ENCODE data around the gene CD93.

Gene CD93

DNA sequence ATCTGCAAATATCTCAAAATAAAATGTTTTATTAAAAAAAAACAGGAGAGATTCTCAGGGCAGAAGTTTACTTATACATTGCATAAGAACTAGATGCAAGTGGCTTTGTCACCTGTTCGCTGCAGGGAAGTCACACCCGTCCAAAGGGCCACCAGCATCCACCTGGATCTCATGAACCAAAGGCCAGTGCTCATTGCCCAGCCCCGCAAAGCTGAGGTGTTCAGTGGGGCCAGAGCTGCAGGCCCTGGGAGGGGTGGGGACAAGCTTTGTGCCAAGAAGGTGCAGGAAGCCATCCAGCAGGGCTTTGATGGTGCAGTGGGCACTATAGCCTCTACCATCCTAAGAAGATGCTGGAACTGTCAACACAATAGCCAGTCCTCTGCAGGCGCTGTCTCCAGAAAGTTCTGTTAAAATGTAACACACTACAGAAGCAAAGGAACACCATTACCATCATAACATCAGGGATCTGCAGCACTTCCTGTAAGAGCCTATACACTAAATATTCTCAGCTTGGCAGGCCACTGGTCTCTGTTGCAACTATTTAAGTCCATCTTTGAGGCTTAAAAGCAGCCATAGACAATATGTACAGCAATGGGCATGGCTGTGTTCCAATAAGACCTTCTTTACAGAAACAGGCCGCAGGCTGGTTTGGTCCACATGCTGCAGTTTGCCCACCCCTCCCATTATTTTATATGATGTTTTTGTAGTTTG is 15.7 kb upstream of the CD93 start:
- Histone ChIP-seq H3K4me1 (ENCODE audit: control insufficient read depth in 5 of 5, insufficient read depth in 5 of 5, low read length in 5 of 5) (peaks cover 7 to 71% (median 44%) of the 10 kb centered on the region in 5 donors), H3K9me3 (ENCODE audit: control insufficient read depth in 5 of 5, low read length in 5 of 5) (no peaks in the 10 kb centered on the region), H3K36me3 (ENCODE audit: control insufficient read depth in 5 of 5, insufficient read depth in 5 of 5, low read length in 5 of 5) (no peaks in the 10 kb centered on the region), H3K9ac (ENCODE audit: low read length in 5 of 5) (no peak overlapping the region), H3K27me3 (ENCODE audit: control insufficient read depth in 5 of 5, insufficient read depth in 4 of 5, low read length in 5 of 5) (no peaks in the 10 kb centered on the region), H3K27ac (ENCODE audit: low read depth, low read length) (peak overlapping the region; percentile 29), H3K4me3 (ENCODE audit: low read depth in 1 of 5, low read length in 5 of 5) (no peak overlapping the region)

DNA sequence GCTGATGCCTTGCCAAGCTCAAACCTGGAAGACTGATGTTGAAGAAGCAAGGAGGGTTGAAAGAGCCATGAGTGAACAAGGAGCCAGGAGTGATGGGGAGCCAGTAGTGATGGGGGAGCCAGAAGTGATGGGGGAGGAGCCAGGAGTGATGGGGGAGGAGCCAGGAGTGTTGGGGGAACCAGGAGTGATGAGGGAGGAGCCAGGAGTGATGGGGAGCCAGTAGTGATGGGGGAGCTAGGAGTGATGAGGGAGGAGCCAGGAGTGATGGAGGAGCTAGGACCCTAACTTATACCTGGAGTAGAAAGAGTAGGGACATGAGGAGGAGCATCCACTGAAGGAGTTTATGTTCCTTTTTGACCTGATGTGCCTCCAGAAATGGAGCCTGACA is 14.6 kb upstream of the CD93 start:
- no peak overlapping the region for H3K27ac ChIP-seq (ENCODE audit: low read depth, low read length)
- H3K36me3 ChIP-seq (ENCODE audit: control insufficient read depth in 5 of 5, insufficient read depth in 5 of 5, low read length in 5 of 5) = no peaks in the 10 kb centered on the region
- H3K4me1 ChIP-seq (ENCODE audit: control insufficient read depth in 5 of 5, insufficient read depth in 5 of 5, low read length in 5 of 5) = peaks cover 4 to 63% (median 40%) of the 10 kb centered on the region in 5 donors
- H3K9me3 ChIP-seq (ENCODE audit: control insufficient read depth in 5 of 5, low read length in 5 of 5) = no peaks in the 10 kb centered on the region
- H3K27me3 ChIP-seq (ENCODE audit: control insufficient read depth in 5 of 5, insufficient read depth in 4 of 5, low read length in 5 of 5) = no peaks in the 10 kb centered on the region
- H3K4me3 ChIP-seq (ENCODE audit: low read depth in 1 of 5, low read length in 5 of 5) = no peak overlapping the region
- H3K9ac ChIP-seq (ENCODE audit: low read length in 5 of 5) = no peak overlapping the region

DNA sequence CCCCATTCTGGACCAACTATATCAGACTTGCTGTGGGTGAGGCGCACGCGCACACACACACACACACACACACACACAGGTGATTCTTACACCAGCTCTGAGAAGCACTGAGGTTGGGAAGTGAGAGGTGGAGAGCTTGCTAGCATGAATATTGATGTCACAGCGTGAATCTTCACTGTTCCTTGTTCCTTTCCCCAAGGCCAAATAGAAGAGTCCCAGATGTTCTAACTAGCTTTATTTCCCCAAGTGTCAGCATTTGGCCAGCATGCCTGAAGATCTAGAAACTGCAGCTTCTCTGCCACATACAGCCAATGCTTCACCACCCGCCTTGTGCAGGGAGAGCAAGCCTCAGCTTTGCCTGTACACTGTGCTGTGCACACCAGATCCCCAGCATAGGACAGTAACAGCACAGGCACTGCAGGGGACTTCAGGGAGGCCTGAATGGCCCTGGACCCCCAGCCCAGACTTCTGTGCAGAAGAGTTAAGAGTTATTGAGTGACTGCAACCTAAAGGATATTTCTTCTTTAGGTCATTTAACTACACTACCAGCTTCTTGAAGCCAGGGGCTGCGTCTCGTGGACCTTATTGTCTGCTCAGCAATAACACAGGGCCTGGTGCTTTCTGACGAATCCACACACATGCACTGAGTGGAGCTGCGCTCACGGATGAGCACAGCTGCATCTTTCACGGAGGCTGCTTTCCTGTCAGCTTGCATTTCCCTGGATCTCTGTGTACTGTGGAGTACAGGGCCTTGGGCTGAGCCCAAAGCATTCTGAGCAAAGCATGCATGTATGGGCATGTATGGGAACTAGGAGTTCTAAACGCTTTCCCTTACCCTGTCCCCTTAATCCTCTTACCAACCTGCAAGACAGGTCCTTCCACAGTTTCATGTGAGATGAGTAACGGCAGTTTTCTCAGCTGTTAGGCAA is 13.9 kb upstream of the CD93 start:
- Histone ChIP-seq H3K27ac (ENCODE audit: low read depth, low read length) (no peak overlapping the region), H3K4me1 (ENCODE audit: control insufficient read depth in 5 of 5, insufficient read depth in 5 of 5, low read length in 5 of 5) (peaks cover 2 to 56% (median 35%) of the 10 kb centered on the region in 5 donors), H3K36me3 (ENCODE audit: control insufficient read depth in 5 of 5, insufficient read depth in 5 of 5, low read length in 5 of 5) (no peaks in the 10 kb centered on the region), H3K4me3 (ENCODE audit: low read depth in 1 of 5, low read length in 5 of 5) (no peak overlapping the region), H3K9ac (ENCODE audit: low read length in 5 of 5) (no peak overlapping the region), H3K9me3 (ENCODE audit: control insufficient read depth in 5 of 5, low read length in 5 of 5) (no peaks in the 10 kb centered on the region), H3K27me3 (ENCODE audit: control insufficient read depth in 5 of 5, insufficient read depth in 4 of 5, low read length in 5 of 5) (no peaks in the 10 kb centered on the region)

GRCh38 chr20:23097636-23098580 is 11.8 kb upstream of the CD93 start:
- Histone ChIP-seq H3K36me3 (ENCODE audit: control insufficient read depth in 5 of 5, insufficient read depth in 5 of 5, low read length in 5 of 5) (no peaks in the 10 kb centered on the region), H3K27ac (ENCODE audit: low read depth, low read length) (no peak overlapping the region), H3K4me3 (ENCODE audit: low read depth in 1 of 5, low read length in 5 of 5) (no peak overlapping the region), H3K9ac (ENCODE audit: low read length in 5 of 5) (no peak overlapping the region), H3K9me3 (ENCODE audit: control insufficient read depth in 5 of 5, low read length in 5 of 5) (no peaks in the 10 kb centered on the region), H3K27me3 (ENCODE audit: control insufficient read depth in 5 of 5, insufficient read depth in 4 of 5, low read length in 5 of 5) (no peaks in the 10 kb centered on the region), H3K4me1 (ENCODE audit: control insufficient read depth in 5 of 5, insufficient read depth in 5 of 5, low read length in 5 of 5) (peaks cover 2 to 39% (median 29%) of the 10 kb centered on the region in 5 donors)

- Histone ChIP-seq H3K4me3 (ENCODE audit: low read depth in 1 of 5, low read length in 5 of 5) (no peak overlapping the region), H3K27me3 (ENCODE audit: control insufficient read depth in 5 of 5, insufficient read depth in 4 of 5, low read length in 5 of 5) (no peaks in the 10 kb centered on the region), H3K4me1 (ENCODE audit: control insufficient read depth in 5 of 5, insufficient read depth in 5 of 5, low read length in 5 of 5) (peaks cover 2 to 33% (median 21%) of the 10 kb centered on the region in 5 donors), H3K27ac (ENCODE audit: low read depth, low read length) (no peak overlapping the region), H3K9ac (ENCODE audit: low read length in 5 of 5) (no peak overlapping the region), H3K36me3 (ENCODE audit: control insufficient read depth in 5 of 5, insufficient read depth in 5 of 5, low read length in 5 of 5) (no peaks in the 10 kb centered on the region), H3K9me3 (ENCODE audit: control insufficient read depth in 5 of 5, low read length in 5 of 5) (no peaks in the 10 kb centered on the region)
Observed at GRCh38 chr20:23096986-23097520, 10.9 kb upstream of the CD93 start.

GRCh38 chr20:23096097-23096496 is 10.0 kb upstream of the CD93 start:
- Histone ChIP-seq H3K4me3 (ENCODE audit: low read depth in 1 of 5, low read length in 5 of 5) (no peak overlapping the region), H3K27ac (ENCODE audit: low read depth, low read length) (no peak overlapping the region), H3K9ac (ENCODE audit: low read length in 5 of 5) (no peak overlapping the region), H3K27me3 (ENCODE audit: control insufficient read depth in 5 of 5, insufficient read depth in 4 of 5, low read length in 5 of 5) (no peaks in the 10 kb centered on the region), H3K9me3 (ENCODE audit: control insufficient read depth in 5 of 5, low read length in 5 of 5) (no peaks in the 10 kb centered on the region), H3K4me1 (ENCODE audit: control insufficient read depth in 5 of 5, insufficient read depth in 5 of 5, low read length in 5 of 5) (peaks cover 0 to 31% (median 20%) of the 10 kb centered on the region in 5 donors), H3K36me3 (ENCODE audit: control insufficient read depth in 5 of 5, insufficient read depth in 5 of 5, low read length in 5 of 5) (no peaks in the 10 kb centered on the region)

DNA sequence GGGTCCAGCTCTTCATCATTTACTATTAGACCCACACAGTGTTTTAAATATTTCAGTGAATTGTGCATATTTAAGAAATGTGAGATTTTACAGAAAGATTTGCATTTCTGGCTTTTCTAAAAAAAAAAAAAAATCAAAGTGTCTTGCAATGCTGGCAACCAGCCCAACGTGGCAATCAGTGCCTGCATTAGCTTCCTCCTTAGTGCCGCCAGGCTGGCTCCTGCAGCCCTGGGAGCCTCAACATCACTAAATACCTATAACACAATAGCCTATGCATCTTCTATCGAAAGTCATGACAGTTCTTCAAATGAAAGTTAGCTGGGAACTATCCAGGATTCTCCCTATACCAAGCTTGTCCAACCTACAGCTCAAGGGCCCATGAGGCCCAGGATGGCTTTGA is 9.4 kb upstream of the CD93 start:
- peaks cover 0 to 32% (median 18%) of the 10 kb centered on the region in 5 donors for H3K4me1 ChIP-seq (ENCODE audit: control insufficient read depth in 5 of 5, insufficient read depth in 5 of 5, low read length in 5 of 5)
- no peak overlapping the region for H3K27ac ChIP-seq (ENCODE audit: low read depth, low read length)
- no peak overlapping the region for H3K4me3 ChIP-seq (ENCODE audit: low read depth in 1 of 5, low read length in 5 of 5)

GRCh38 chr20:23094927-23095326 is 8.8 kb upstream of the CD93 start:
- H3K27me3 ChIP-seq (ENCODE audit: control insufficient read depth in 5 of 5, insufficient read depth in 4 of 5, low read length in 5 of 5) = no peaks in the 10 kb centered on the region
- H3K4me3 ChIP-seq (ENCODE audit: low read depth in 1 of 5, low read length in 5 of 5) = no peak overlapping the region
- H3K27ac ChIP-seq (ENCODE audit: low read depth, low read length) = no peak overlapping the region
- H3K36me3 ChIP-seq (ENCODE audit: control insufficient read depth in 5 of 5, insufficient read depth in 5 of 5, low read length in 5 of 5) = no peaks in the 10 kb centered on the region
- H3K9me3 ChIP-seq (ENCODE audit: control insufficient read depth in 5 of 5, low read length in 5 of 5) = no peaks in the 10 kb centered on the region
- no peak overlapping the region for H3K9ac ChIP-seq (ENCODE audit: low read length in 5 of 5)
- peaks cover 0 to 31% (median 14%) of the 10 kb centered on the region in 5 donors for H3K4me1 ChIP-seq (ENCODE audit: control insufficient read depth in 5 of 5, insufficient read depth in 5 of 5, low read length in 5 of 5)

More for the DNA sequence above, 9.4 kb upstream of the CD93 start:
- Histone ChIP-seq H3K36me3 (ENCODE audit: control insufficient read depth in 5 of 5, insufficient read depth in 5 of 5, low read length in 5 of 5) (no peaks in the 10 kb centered on the region), H3K9me3 (ENCODE audit: control insufficient read depth in 5 of 5, low read length in 5 of 5) (no peaks in the 10 kb centered on the region), H3K9ac (ENCODE audit: low read length in 5 of 5) (no peak overlapping the region), H3K27me3 (ENCODE audit: control insufficient read depth in 5 of 5, insufficient read depth in 4 of 5, low read length in 5 of 5) (no peaks in the 10 kb centered on the region)

- no peaks in the 10 kb centered on the region for H3K9me3 ChIP-seq (ENCODE audit: control insufficient read depth in 5 of 5, low read length in 5 of 5)
- peaks cover 0 to 26% (median 11%) of the 10 kb centered on the region in 5 donors for H3K4me1 ChIP-seq (ENCODE audit: control insufficient read depth in 5 of 5, insufficient read depth in 5 of 5, low read length in 5 of 5)
- no peak overlapping the region for H3K27ac ChIP-seq (ENCODE audit: low read depth, low read length)
- no peak overlapping the region for H3K9ac ChIP-seq (ENCODE audit: low read length in 5 of 5)
- no peaks in the 10 kb centered on the region for H3K36me3 ChIP-seq (ENCODE audit: control insufficient read depth in 5 of 5, insufficient read depth in 5 of 5, low read length in 5 of 5)
- H3K4me3 ChIP-seq (ENCODE audit: low read depth in 1 of 5, low read length in 5 of 5) = no peak overlapping the region
- H3K27me3 ChIP-seq (ENCODE audit: control insufficient read depth in 5 of 5, insufficient read depth in 4 of 5, low read length in 5 of 5) = no peaks in the 10 kb centered on the region
Observed at GRCh38 chr20:23094213-23094896, 8.2 kb upstream of the CD93 start.

Measured in subcutaneous abdominal adipose tissue (tissue), 5 donors.